Activated B cell treated with CpG ODN at 0.5 μM for 24 hours (primary cell): ENCODE results near the gene PHACTR2. TPM values are rescaled to one million over a fixed set of nuclear protein-coding genes. Genes with fewer than 3 reads are reported as not detected.

Experiments used
- ATAC-seq: fragments of 200-7000 bp; cut with Tn5 transposase; one replicate; pipeline ENCODE4 v1.10.0; 2021; ENCODE audit warnings: low read depth, mild to moderate bottlenecking, moderate library complexity
- CTCF ChIA-PET: fragments of 350-600 bp; sonication (Branson Sonifier 250); formaldehyde crosslinking; loops from one replicate; lab custom pipeline; 2021; ENCODE audit warnings: antibody characterized with exemption; lab: Charles Lee
- POLR2A ChIA-PET: fragments of 350-600 bp; sonication (Branson Sonifier 250); formaldehyde crosslinking; loops from one replicate; lab custom pipeline; 2021; ENCODE audit warnings: antibody characterized with exemption; lab: Charles Lee
- DNase-seq: peaks from one replicate; pipeline ENCODE4 v3.0.0; 2022
- H3K27ac Mint-ChIP-seq: one replicate; pipeline ENCODE4 v1.8.0; 2020; ENCODE audit warnings: mixed read lengths
- H3K27me3 Mint-ChIP-seq: one replicate; pipeline ENCODE4 v1.8.0; 2021; ENCODE audit warnings: mixed read lengths
- H3K36me3 Mint-ChIP-seq: one replicate; pipeline ENCODE4 v1.8.0; 2021; ENCODE audit warnings: low read depth, mixed read lengths
- H3K4me1 Mint-ChIP-seq: one replicate; pipeline ENCODE4 v1.8.0; 2021; ENCODE audit warnings: mixed read lengths
- H3K4me3 Mint-ChIP-seq: one replicate; pipeline ENCODE4 v1.8.0; 2020; ENCODE audit warnings: mild to moderate bottlenecking, mixed read lengths
- H3K9me3 Mint-ChIP-seq: one replicate; pipeline ENCODE4 v1.8.0; 2020; ENCODE audit warnings: mixed read lengths
- intact Hi-C: fragments of 100-400 bp; cut with micrococcal nuclease; formaldehyde crosslinking; loops from one replicate; pipeline ENCODE4 v1.15.1; 2024
- total RNA-seq: library from RNA; stranded (reverse); gene quantifications from 2 replicates; pipeline ENCODE4 v1.2.3, GENCODE V29; 2022
- TF ChIP-seq, protein P1 (sequence below): fragments of 200-600 bp; IDR thresholded peaks from one replicate; pipeline ENCODE4 v1.8.0; 2022; ENCODE audit warnings: antibody characterized with exemption, mild to moderate bottlenecking

The PHACTR2 gene
- total RNA-seq, 1 donor from 2014 or later: 11.7 TPM

DNA sequence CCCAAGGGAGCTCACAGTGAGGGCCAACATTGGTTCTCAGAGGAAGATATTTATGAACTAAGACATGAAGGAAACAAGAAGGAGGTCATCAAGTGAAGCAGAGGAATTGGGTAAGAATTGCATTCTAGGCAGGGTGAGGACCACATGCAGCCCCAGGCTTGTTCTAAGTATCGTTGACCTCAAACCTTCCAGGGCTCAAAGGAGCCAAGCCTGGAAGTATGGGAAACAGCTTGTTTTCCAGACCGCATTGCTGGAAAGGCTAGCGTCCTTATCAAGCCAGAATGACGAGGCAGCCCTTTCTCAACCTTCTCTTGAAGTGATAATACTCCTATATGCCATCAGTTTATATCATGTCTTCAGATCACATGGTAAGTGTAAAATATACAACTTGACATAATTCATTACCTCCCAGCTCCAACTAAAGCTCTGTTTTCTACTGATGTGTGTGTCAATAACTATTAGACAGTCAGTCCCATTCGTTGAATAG, 79.6 kb downstream of the PHACTR2 start:
- no peak for ATAC-seq
- intact Hi-C loops: no loop called here
- TF ChIP-seq, protein P1, sequence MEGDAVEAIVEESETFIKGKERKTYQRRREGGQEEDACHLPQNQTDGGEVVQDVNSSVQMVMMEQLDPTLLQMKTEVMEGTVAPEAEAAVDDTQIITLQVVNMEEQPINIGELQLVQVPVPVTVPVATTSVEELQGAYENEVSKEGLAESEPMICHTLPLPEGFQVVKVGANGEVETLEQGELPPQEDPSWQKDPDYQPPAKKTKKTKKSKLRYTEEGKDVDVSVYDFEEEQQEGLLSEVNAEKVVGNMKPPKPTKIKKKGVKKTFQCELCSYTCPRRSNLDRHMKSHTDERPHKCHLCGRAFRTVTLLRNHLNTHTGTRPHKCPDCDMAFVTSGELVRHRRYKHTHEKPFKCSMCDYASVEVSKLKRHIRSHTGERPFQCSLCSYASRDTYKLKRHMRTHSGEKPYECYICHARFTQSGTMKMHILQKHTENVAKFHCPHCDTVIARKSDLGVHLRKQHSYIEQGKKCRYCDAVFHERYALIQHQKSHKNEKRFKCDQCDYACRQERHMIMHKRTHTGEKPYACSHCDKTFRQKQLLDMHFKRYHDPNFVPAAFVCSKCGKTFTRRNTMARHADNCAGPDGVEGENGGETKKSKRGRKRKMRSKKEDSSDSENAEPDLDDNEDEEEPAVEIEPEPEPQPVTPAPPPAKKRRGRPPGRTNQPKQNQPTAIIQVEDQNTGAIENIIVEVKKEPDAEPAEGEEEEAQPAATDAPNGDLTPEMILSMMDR: no peak
- no peaks in the 10 kb centered on the region for H3K9me3 Mint-ChIP-seq
- peaks cover 8% of the 10 kb centered on the region for H3K36me3 Mint-ChIP-seq
- H3K4me3 Mint-ChIP-seq: no peak overlapping the region
- no peak for DNase-seq
- no peaks in the 10 kb centered on the region for H3K4me1 Mint-ChIP-seq
- ChIA-PET CTCF (no interaction called here), POLR2A (no interaction called here)
- H3K27ac Mint-ChIP-seq: no peak overlapping the region
- no peaks in the 10 kb centered on the region for H3K27me3 Mint-ChIP-seq

DNA sequence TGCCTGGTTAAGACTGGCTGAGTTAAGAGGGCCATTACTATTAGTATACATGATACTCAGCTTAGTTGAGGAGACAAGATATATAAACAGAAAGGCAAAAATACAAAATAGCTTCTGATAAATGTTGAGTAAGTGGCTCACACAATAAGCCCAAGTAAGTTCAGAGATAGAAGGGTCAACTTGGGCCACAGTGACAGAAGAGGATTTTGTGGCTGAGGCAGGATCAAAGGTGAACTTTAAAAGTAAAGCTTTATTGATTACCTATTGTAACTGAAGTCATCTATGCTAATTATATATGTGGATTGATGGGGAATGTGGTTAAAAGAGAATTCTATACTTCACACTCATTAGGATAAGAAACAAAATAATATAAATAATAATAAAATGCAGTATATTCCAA, 80.8 kb downstream of the PHACTR2 start:
- peaks cover 7% of the 10 kb centered on the region for H3K36me3 Mint-ChIP-seq

DNA sequence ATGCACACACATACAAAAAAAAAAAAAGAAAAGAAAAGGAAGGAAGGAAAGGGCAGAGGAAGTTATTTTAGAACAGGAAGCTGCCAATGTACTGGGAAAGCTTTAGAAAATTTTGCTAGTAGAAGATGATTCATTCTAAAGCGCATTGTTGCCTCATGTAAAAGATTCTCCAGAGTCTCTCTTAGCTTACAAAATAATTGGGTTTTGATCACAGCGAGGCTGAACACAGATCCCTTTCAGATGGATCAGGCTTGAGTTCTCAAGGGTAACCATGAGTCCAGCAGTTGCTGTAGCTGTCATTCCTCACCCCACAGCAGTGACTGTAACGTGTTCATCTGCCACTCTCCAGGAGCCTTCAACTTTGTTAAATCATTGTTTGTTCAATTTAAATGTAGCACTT, 81.9 kb downstream of the PHACTR2 start:
- peaks cover 5% of the 10 kb centered on the region for H3K36me3 Mint-ChIP-seq
- H3K4me1 Mint-ChIP-seq: no peaks in the 10 kb centered on the region
- intact Hi-C loops: no loop called here
- no peak overlapping the region for H3K27ac Mint-ChIP-seq
- POLR2A ChIA-PET: interaction anchor here (0.7 kb wide), 1 partner anchor 781 kb away, joined by 6 read pairs; no protein-coding TSS in a partner anchor
- CTCF ChIA-PET: no interaction called here
- no peak for ATAC-seq
- H3K4me3 Mint-ChIP-seq: no peak overlapping the region
- H3K9me3 Mint-ChIP-seq: no peaks in the 10 kb centered on the region
- H3K27me3 Mint-ChIP-seq: no peaks in the 10 kb centered on the region
- DNase-seq: no peak
- TF ChIP-seq, protein P1: no peak

More for the DNA sequence above, 80.8 kb downstream of the PHACTR2 start:
- CTCF ChIA-PET: no interaction called here
- H3K27ac Mint-ChIP-seq: no peak overlapping the region
- intact Hi-C loops: no loop called here
- no peak overlapping the region for H3K4me3 Mint-ChIP-seq
- H3K27me3 Mint-ChIP-seq: no peaks in the 10 kb centered on the region
- POLR2A ChIA-PET: no interaction called here
- TF ChIP-seq, protein P1: no peak
- H3K4me1 Mint-ChIP-seq: no peaks in the 10 kb centered on the region
- DNase-seq: no peak
- no peaks in the 10 kb centered on the region for H3K9me3 Mint-ChIP-seq
- ATAC-seq: no peak

DNA sequence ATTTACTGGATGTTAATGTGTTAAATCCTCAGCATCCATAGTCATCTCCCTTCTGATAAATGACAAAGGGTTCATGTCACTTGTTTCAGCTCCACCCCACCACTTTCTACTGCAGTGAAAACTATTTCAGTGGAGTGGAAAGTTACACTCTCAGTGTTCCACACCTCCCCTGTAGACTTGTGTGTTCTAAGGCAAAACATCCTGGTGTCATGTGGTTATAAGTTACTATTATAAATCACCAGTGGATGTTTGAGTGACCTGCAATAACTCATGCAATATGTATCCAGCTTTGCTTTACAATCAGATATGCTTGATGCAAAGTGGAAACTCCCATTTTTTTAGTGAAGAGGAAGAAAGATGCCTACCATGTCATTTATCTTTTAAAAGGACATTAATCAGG, 83.3 kb downstream of the PHACTR2 start:
- TF ChIP-seq, protein P1: no peak
- no peak overlapping the region for H3K27ac Mint-ChIP-seq
- ChIA-PET POLR2A (interaction anchor here (0.7 kb wide), 1 partner anchor 16 kb away, joined by 4 read pairs; no protein-coding TSS in a partner anchor), CTCF (no interaction called here)
- intact Hi-C loops: no loop called here
- H3K9me3 Mint-ChIP-seq: no peaks in the 10 kb centered on the region
- no peak overlapping the region for H3K4me3 Mint-ChIP-seq
- ATAC-seq: no peak
- H3K36me3 Mint-ChIP-seq: no peaks in the 10 kb centered on the region
- H3K27me3 Mint-ChIP-seq: no peaks in the 10 kb centered on the region
- H3K4me1 Mint-ChIP-seq: no peaks in the 10 kb centered on the region
- no peak for DNase-seq

DNA sequence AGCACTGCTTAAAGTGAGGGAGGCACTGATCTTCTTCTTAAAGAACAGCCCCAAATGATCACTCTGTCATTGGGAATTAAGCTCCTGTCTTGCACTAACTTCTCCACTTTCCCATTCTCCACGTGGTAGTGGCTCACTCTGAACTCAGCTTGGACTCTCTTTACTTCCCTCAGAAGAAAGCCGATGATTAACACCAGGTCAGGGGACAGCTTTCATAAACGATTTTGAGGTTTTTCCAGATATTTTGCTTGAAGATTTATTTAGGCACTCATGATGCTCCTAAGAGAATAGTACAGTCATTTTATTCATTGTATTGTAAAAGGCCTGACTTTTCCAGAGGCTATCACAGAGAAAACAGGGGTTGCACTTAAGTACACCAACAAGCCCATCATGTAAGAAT, 84.4 kb downstream of the PHACTR2 start:
- H3K27ac Mint-ChIP-seq: no peak overlapping the region
- no peaks in the 10 kb centered on the region for H3K27me3 Mint-ChIP-seq
- H3K4me3 Mint-ChIP-seq: no peak overlapping the region
- ATAC-seq: no peak
- CTCF ChIA-PET: interaction anchor here (0.6 kb wide), 1 partner anchor 15 kb away, joined by 3 read pairs; no protein-coding TSS in a partner anchor
- H3K4me1 Mint-ChIP-seq: no peaks in the 10 kb centered on the region
- H3K9me3 Mint-ChIP-seq: no peaks in the 10 kb centered on the region
- intact Hi-C loops: no loop called here
- no peaks in the 10 kb centered on the region for H3K36me3 Mint-ChIP-seq
- DNase-seq: no peak
- TF ChIP-seq, protein P1: no peak
- POLR2A ChIA-PET: no interaction called here
